Astrocyte of the spinal cord (primary cell): ENCODE measurements around the gene CHAD.
A peak's percentile ranks its signal among the peaks of the same experiment; 100 is the strongest.

Source experiments
- DNase-seq: peaks from one replicate; pipeline ENCODE4 v3.0.0; 2011; ENCODE audit warnings: low read depth, low spot score
- H3K4me3 ChIP-seq: 2 replicates; pipeline ENCODE4 v1.5.1; 2011; ENCODE audit warnings: low read depth, mild to moderate bottlenecking, low read length, moderate library complexity
- CTCF ChIP-seq: IDR thresholded peaks from 2 replicates; pipeline ENCODE4 v1.5.1; 2012; ENCODE audit warnings: low read depth, mild to moderate bottlenecking, low read length, inconsistent platforms
- in situ Hi-C: cut with HindIII; loops from 2 replicates; pipeline ENCODE4 v1.10.0; 2017; ENCODE audit warnings: low sequenced_read_pairs

CHAD gene

GRCh38 chr17:50483266-50483665 lies 14.6 kb upstream of the CHAD start:
- in situ Hi-C loops = no loop called here
- no peak for TF ChIP-seq CTCF
- no peak for DNase-seq
- no peak overlapping the region for H3K4me3 ChIP-seq

DNA sequence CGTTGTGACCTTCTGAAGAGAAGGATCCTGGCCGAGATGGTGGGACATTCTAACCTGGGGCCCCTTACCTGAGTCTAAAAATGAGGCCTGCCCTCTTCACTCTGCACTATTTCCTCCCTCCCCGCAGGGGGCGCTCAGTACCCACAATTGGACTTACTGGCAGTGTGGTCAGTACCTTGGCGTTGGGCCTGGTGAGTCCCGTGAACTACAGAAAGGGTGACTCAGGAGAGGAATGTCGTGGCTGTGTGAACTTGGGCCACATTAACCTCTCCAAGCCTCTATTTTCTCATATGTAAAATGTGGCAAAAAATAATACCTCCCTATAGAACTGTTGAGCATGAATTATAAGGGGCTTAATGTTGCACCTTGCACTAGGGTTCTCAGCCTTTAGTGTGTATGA lies 13.8 kb upstream of the CHAD start:
- DNase-seq = peak; percentile 95
- in situ Hi-C loops = no loop called here
- H3K4me3 ChIP-seq = no peak overlapping the region
- peak; percentile 88 for TF ChIP-seq CTCF

DNA sequence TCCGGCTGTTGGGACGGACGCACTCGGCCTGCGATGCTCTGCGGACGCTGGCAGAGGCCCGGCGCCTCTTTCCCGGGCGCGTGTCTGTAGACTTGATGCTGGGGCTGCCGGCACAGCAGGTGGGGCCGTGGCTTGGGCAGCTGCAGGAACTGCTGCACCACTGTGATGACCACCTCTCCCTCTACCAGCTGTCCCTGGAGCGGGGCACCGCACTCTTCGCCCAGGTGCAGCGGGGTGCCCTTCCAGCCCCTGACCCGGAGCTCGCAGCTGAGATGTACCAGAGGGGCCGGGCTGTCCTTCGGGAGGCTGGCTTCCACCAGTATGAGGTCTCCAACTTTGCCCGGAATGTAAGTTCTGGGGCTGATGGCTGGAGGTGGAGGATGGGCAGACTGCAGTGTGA lies 13.4 kb upstream of the CHAD start:
- in situ Hi-C loops = no loop called here
- TF ChIP-seq CTCF = no peak
- H3K4me3 ChIP-seq = no peak overlapping the region
- DNase-seq = no peak

DNA sequence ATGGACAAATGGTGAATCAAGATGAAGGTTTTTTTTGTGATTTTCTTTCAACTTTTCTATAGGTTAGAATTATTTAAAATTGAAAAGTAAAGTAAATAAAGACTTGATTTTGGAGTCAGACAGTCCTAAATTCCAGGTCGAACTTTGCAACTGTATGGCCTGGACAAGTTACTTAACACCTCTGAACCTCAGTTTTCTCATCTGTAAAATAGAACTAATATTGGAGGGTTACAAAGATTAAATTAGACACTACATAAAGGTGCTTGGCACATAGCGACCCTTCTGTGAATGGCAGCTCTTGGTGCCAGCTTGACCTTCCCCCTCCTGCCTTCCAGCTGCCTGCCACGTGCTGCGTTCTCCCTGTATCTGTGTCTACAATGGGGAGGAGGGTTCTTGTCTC lies 13.0 kb upstream of the CHAD start:
- in situ Hi-C loops = no loop called here
- DNase-seq = no peak
- no peak overlapping the region for H3K4me3 ChIP-seq
- no peak for TF ChIP-seq CTCF

DNA sequence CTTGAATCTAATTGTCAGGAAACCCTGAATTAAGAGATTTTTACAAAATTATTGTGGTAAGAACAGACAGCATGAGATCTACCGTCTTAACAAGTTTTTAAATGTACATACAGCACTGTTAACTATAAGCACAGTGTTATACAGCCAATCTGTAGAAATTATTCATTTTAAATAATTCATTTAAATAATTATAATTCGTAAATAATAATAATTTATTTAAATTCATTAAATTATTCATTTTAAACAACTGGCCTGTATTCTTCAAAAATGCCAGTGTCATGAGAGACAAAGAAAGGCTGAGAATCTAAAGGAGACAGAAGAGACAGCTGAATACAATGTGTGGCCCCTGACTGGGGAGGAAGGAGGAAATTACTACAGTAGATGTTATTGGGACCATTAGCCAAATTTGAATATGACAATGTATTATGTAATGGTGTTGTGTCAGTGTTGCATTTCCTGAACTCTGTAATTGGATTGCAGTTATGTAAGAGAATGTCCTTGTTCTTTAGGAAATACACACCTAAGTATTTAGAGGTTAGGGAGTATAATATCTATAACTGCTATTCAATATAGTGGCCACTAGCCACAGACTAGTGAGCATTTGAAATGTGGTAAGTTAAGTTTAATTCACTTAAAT lies 12.3 kb upstream of the CHAD start:
- TF ChIP-seq CTCF = no peak
- in situ Hi-C loops = no loop called here
- no peak for DNase-seq
- H3K4me3 ChIP-seq = no peak overlapping the region

- H3K4me3 ChIP-seq = no peak overlapping the region
- no peak for DNase-seq
- no peak for TF ChIP-seq CTCF
- in situ Hi-C loops = no loop called here
Observed at GRCh38 chr17:50480142-50480764, 11.6 kb upstream of the CHAD start.
